GM19035 (cell line): ENCODE results near the gene CACNG7.

ENCODE experiments used
- ATAC-seq: cut with Tn5 transposase; IDR thresholded peaks from one replicate; pipeline ENCODE4 v1.9.1; 2021; ENCODE audit not compliant: unreplicated experiment

Gene CACNG7

DNA sequence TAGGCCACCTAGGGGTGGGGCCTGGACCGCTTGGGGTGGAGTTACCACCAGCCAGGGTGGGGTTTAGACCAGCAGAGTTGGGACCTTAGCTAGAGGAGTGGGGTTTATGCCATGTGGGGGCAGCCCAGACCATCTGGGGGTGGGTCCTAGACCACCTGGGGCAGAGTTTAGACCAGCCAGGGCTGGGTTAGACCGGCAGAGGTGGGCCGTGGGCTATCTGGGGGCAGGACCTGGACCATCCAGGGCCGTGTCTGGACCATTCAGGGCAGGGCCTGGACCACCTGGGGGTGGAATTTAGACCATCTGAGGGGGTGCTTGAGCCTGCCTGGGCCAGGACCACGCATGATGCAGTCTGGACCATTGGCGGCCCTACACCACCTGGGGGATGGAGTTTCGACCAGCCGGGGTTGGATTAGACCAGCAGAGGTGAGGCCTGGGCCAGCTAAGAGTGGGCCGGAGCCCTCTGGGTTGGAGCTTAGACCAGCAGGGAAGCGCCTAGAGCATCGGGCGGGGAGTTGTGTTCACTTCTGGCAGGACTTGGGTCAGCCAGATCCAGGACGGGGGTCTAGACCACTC, 72.4 kb downstream of the CACNG7 start:
- ATAC-seq, result no peak

DNA sequence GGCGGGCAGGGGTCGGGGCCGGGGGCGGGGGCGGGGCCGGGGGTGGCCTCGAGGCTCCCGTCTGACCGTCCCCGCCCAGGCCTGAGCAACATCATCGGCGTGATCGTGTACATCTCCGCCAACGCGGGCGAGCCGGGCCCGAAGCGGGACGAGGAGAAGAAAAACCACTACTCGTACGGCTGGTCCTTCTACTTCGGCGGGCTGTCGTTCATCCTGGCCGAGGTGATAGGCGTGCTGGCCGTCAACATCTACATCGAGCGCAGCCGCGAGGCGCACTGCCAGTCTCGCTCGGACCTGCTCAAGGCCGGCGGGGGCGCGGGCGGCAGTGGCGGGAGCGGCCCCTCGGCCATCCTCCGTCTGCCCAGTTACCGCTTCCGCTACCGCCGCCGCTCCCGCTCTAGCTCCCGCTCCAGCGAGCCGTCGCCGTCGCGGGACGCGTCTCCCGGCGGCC, 72.9 kb downstream of the CACNG7 start:
- ATAC-seq, result no peak

DNA sequence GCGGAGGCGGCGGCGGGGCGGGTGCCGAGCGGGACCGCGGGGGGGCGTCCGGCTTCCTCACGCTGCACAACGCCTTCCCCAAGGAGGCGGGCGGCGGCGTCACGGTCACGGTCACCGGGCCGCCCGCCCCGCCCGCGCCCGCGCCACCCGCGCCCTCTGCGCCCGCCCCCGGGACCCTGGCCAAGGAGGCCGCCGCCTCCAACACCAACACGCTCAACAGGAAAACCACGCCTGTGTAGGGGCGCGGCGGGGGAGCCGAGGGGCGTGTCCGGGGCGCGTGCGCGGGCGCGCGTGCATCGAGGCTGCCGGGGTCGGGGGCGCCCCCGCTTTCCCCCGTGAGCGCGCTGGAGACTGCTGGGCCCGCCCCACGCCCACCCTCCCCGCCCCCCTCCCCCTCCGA, 73.5 kb downstream of the CACNG7 start:
- ATAC-seq, result no peak

DNA sequence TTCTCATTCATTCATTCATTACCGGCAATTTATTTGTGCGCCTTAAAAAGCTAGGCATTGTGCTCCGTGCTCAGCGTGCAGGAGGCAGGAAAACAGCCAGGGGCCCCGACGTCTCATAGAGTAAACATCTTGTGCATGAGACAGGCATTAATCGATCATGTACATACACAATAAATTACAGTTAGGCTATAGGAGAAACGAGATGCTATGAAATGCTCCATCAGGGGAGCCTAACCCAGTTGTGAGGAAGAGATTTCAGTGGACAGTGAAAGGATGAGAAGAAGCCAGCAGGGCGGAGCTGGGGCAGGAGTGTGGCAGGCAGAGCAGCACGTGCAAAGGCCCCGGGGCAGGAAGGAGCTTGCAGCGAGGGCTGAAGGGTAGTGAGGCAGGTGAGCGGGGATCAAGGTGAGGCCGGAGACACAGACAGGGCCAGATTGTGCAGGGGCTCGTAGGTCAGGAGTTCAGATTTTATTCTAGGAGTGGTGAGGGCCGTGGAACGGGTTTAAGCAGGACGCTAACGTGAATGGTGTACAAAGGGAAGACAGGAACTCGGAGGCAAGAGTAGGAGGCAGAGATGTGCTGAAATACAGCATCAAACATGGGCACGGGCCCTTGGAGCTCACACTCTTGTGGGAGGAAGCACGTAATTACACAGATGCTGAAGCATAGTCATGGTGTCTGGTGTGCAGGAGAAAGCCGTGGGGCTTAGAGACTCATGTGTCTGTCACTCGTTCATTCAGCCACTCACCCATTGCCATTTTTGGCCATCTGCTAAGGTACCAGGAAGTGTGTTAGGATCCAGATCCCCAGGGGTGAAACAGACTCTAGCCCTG, 74.6 kb downstream of the CACNG7 start:
- no peak for ATAC-seq

DNA sequence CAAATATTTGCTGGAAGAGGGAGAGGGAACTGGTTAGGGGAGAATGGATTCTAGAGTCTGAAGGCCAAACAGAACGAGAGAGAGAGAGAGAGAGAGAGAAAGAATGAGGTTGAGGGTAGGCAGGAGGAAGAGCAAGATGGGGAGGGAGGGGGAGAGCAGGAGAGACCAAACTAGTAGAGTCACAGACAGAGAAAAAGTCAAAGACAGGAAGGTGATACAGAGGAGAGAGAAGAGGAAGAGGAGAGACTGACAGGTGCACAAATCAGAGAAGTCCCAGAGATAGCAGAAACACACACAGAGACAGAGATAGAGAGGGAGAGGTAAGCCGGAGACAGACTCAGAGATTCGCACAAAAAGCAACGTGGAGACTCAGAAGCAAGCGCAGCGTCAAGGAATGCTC, 76.8 kb downstream of the CACNG7 start:
- ATAC-seq, result no peak

DNA sequence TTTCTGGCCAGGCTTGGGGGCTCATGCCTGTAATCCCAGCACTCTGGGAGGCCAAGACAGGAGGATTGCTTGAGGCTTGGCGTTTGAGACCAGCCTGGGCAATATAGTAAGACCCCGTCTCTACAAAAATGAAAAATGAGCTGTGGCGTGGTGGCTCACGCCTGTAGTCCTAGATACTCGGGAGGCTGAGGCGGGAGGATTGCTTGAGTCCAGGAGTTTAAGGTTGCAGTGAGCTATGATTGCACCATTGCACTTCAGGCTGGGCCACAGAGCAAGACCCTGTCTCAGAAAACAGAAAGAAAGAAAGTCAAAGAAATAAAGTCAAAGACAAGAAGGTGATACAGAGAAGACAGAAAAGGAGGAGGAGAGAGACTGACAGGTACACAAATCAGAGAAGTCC, 79.9 kb downstream of the CACNG7 start:
- ATAC-seq, result no peak

DNA sequence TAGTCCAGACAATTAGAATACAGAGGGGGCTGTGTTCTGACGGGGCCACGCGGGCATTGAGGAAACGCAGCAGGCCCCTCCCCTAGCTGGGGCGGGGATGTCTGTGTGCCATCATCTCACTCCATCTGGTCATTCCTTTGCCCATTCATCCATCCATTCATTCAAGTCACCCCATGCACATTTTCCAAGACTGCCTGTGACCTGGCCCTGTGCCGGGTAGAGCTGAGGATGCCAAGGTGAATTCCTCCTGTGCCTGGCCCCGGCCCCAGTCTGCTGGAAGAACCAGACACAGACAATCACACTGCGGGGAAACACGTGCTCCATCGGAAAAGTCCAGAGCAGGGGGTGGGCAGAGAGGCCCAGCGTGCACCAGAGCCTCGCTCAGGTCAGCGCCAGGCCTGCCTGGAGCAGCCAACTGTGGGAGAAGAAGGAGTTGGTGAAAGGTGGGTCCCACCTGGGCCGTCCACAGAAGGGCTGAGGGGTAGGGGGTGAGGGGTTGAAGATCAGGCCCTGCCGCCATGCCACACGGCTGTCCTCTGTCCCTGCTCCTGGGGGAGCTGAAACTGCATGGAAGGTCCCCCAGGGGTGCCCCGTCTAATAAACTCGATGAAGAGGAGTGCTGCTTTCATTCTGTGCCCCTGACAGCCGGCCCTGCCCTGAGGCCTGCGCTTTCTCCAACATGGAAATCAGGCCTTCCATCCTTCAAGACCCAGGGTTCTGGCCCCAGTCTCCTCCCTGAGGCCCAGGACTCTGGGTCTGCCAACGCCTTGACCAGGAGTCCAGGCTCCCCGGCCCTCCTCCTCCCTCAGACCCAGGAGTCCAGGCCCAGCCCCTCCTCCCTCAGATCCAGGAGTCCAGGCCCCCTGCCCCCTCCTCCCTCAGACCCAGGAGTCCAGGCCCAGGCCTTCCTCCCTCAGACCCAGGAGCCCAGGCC, 80.8 kb downstream of the CACNG7 start:
- ATAC-seq, result no peak

DNA sequence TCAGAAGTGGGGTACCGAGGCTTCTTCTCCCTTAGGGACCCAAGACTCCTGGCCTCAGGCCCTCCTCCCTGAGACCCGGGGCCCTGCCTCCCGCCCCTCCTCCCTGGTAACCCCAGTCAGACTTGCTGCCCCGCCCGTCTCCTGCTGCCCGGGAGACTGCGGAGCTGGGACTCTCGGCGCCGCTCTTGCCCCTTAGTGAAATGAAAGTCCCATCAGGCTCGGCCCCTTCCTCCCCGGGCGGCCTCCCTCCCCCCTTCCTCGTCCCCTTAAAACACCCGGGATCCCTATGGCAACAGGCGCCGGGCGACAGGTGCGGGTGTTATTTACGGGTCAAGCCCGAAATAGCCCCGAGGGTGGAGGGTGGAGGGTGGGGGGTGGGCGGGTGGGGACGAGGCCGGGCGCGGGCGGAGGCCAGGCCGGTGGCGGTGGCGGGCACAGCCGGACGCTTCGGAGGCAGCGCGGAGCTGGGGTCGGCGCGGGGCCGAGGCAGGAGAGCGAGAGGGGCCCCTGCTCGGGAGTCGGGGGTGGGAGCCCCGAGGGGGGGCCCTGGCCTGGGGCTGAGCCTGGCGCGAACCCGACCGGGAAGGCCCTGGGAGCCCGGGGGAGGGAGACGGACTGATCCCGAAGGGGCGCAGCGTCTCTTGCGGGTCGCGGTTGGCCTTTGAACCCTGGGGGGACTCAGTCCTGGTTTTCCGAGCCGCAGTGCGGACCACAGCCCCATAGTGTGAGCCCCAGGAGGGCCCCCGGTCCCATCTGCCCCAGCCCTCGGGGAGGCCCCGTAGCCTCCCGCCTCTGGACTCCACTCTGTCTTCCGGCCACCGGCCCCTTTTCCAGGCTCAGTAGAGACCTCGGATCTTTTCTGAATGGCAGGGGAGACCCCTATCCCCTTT, 82.4 kb downstream of the CACNG7 start, which contains the start of gene CACNG6:
TSS of gene CACNG6 (plus strand) at position 414 of the 890 bp plus-strand sequence. CDS start 1,241 bp downstream, outside the sequence.
- ATAC-seq, result no peak

DNA sequence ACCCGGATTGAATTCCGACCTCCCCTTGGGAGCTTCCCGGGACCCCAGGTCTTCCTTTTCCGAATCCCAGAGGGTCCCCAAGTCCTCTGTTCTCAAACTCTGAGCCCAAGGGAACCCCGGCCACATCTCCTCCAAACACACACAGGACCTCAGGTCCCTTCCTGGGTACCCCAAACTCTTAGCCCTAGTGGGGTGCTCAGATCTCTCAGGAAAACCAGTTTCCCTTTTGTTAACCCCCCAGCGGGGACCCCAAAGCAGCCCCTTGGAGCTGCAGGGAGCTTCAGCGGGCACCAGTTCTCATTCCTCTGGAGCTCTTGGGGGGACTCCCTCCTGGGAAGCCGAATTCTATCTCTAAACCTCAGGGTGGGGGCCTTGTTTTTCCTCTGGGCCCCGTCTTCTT, 83.1 kb downstream of the CACNG7 start:
- no peak for ATAC-seq

DNA sequence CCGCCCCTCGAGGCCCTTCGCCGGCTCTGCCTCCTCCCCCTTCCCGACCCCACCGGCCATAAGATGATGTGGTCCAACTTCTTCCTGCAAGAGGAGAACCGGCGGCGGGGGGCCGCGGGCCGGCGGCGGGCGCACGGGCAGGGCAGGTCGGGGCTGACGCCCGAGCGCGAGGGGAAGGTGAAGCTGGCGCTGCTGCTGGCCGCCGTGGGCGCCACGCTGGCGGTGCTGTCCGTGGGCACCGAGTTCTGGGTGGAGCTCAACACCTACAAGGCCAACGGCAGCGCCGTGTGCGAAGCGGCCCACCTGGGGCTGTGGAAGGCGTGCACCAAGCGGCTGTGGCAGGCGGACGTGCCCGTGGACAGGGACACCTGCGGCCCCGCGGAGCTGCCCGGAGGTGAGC, 83.7 kb downstream of the CACNG7 start:
- no peak for ATAC-seq

DNA sequence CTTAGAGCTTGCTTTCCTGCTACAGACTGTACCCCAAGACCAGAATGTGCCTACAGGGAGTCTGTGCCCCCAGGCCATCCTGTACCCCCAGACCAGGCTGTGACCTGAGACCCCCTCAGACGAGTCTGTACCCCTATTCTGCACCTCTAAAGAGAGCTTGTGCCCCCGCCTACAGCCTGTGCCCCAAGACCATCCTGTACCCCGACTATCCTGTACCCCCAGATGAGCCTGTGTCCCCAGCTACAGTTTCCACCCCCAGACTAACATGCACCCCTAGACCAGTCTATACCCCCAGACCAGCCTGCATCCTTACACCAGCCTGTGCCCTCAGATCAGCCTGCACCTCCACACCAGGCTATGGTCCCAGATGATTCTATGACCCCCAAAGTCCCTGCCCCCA, 84.4 kb downstream of the CACNG7 start:
- no peak for ATAC-seq
